Keratinocyte (primary cell): ENCODE measurements around the gene SP140.

Experiments used
- CTCF ChIP-seq, 3 experiments: IDR thresholded peaks in 1 of 3; conservative IDR thresholded peaks in 1 of 3; optimal IDR thresholded peaks in 1 of 3; 2 replicates in 2 of 3; 3 replicates in 1 of 3; pipeline versions ENCODE3 to v1.5.1; 2011; ENCODE audit warnings: low read length in 3 of 3, mild to moderate bottlenecking in 3 of 3, moderate library complexity in 2 of 3, control low read depth in 1 of 3, inconsistent platforms in 1 of 3; ENCODE audit not compliant: insufficient read depth in 2 of 3; ENCODE audit errors: extremely low read depth in 1 of 3
- EZH2 ChIP-seq: IDR thresholded peaks from one replicate; pipeline ENCODE4 v1.6.1; 2012; ENCODE audit warnings: inconsistent platforms, mild to moderate bottlenecking, low read length, moderate library complexity

DNA sequence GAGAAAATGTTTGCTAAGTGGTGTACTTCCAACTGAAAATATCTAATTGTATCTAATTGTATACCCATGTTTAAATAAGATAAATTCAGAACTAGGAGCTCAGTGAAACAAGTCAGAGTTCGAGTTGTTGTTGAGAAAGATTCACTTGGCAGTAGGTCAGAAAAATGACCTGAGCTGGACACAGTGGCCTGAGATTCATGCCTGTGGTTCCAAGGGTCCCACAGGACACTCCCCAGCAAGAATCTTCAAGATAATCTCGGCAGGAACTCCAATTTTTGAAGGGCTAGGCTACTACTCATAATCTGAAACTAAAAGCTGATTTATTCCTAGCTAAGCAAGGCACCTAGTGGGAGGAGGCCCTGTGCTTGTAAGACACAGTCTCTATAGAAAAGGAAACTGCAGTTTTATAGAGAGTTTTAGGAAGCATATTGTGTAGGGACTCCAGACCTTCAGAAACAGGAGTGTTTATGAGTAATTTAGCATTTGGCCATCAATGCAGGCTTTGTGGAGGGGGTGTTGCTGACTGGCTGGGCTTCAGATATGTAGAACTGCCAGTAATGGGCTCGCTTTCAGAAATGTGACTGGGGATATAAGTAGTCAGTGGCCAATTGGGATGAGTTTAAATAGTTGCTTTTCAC, 43.2 kb downstream of the SP140 start:
- TF ChIP-seq CTCF (optimal IDR thresholded peaks at IDR 0.05 in 1 of 3, IDR thresholded peaks at IDR 0.05 in 1 of 3, conservative IDR thresholded peaks at IDR 0.05 in 1 of 3; ENCODE audit: extremely low read depth in 1 of 3, insufficient read depth in 2 of 3, low read length in 3 of 3) (no peak), EZH2 (no peak)
